VCaP (cell line): ENCODE measurements around the gene FN3K.
A peak's percentile ranks its signal among the peaks of the same experiment; 100 is the strongest.
"Not testable (repeated sequence)": the region's sequence is repeated elsewhere in the genome, so short reads cannot be mapped to it uniquely, and the experiment has no call there.

ENCODE experiments used
- H3K27ac ChIP-seq: fragments of 450-650 bp; 2 replicates; pipeline ENCODE4 v1.5.1; 2017
- CTCF ChIP-seq: fragments of 450-650 bp; conservative IDR thresholded peaks from 2 replicates; pipeline ENCODE4 v1.5.1; 2017; ENCODE audit warnings: mild to moderate bottlenecking, moderate library complexity

The FN3K gene

GRCh38 chr17:82782657-82783207, 47.3 kb downstream of the FN3K start:
- no peak for TF ChIP-seq CTCF
- H3K27ac ChIP-seq: peak overlapping the region; percentile 79

GRCh38 chr17:82783498-82783897, 48.1 kb downstream of the FN3K start:
- no peak for TF ChIP-seq CTCF
- no peak overlapping the region for H3K27ac ChIP-seq

GRCh38 chr17:82785581-82785980, 50.2 kb downstream of the FN3K start:
- not testable (repeated sequence) for H3K27ac ChIP-seq

GRCh38 chr17:82786427-82786826, 51.0 kb downstream of the FN3K start:
- no peak for TF ChIP-seq CTCF
- H3K27ac ChIP-seq: no peak overlapping the region

- TF ChIP-seq CTCF: no peak
- H3K27ac ChIP-seq: no peak overlapping the region
These were observed 51.9 kb downstream of the FN3K start for GRCh38 chr17:82787081-82787848.

GRCh38 chr17:82788206-82789001, 53.0 kb downstream of the FN3K start:
- TF ChIP-seq CTCF: no peak
- H3K27ac ChIP-seq: no peak overlapping the region; the same call in 1 of the 2 replicates

GRCh38 chr17:82789051-82789592, 53.7 kb downstream of the FN3K start:
- no peak overlapping the region; the same call in 1 of the 2 replicates for H3K27ac ChIP-seq
- TF ChIP-seq CTCF: no peak
